Skeletal muscle satellite cell (primary cell): ENCODE measurements around the gene NDUFC1.
"Not testable (repeated sequence)": the region's sequence is repeated elsewhere in the genome, so short reads cannot be mapped to it uniquely, and the experiment has no call there.

Experiments
- H3K27me3 ChIP-seq: 2 replicates; pipeline ENCODE4 v1.7.0; 2013; ENCODE audit warnings: low read length; ENCODE audit not compliant: control insufficient read depth, insufficient read depth
- H3K36me3 ChIP-seq: 2 replicates; pipeline ENCODE4 v1.7.0; 2013; ENCODE audit warnings: mild to moderate bottlenecking, control low read depth, low read length; ENCODE audit not compliant: insufficient read depth
- H3K4me1 ChIP-seq: 2 replicates; pipeline ENCODE4 v1.7.0; 2013; ENCODE audit warnings: low read length; ENCODE audit not compliant: control insufficient read depth, insufficient read depth
- H3K4me2 ChIP-seq: 2 replicates; pipeline ENCODE4 v1.7.0; 2013; ENCODE audit warnings: mild to moderate bottlenecking, low read length
- H3K4me3 ChIP-seq: 2 replicates; pipeline ENCODE4 v1.7.0; 2013; ENCODE audit warnings: low read length
- H3K9ac ChIP-seq: 2 replicates; pipeline ENCODE4 v1.7.0; 2013; ENCODE audit warnings: mild to moderate bottlenecking, low read depth, low read length, moderate library complexity
- H3K9me3 ChIP-seq: replicated peaks from 2 replicates; pipeline ENCODE4 v1.7.0; 2013; ENCODE audit warnings: mild to moderate bottlenecking, control low read depth, low read length

The NDUFC1 gene

GRCh38 chr4:139315221-139315675, 13.0 kb upstream of the NDUFC1 start:
- no peak overlapping the region for H3K4me3 ChIP-seq
- H3K9ac ChIP-seq = no peak overlapping the region
- H3K27me3 ChIP-seq = no peaks in the 10 kb centered on the region
- H3K4me2 ChIP-seq = no peak overlapping the region
- H3K36me3 ChIP-seq = no peaks in the 10 kb centered on the region
- peaks cover 3% of the 10 kb centered on the region for H3K4me1 ChIP-seq
- H3K9me3 ChIP-seq = no peaks in the 10 kb centered on the region

GRCh38 chr4:139314047-139314800, 11.9 kb upstream of the NDUFC1 start:
- H3K4me2 ChIP-seq = no peak overlapping the region
- H3K4me1 ChIP-seq = peaks cover 3% of the 10 kb centered on the region
- no peak overlapping the region for H3K4me3 ChIP-seq
- no peaks in the 10 kb centered on the region for H3K27me3 ChIP-seq
- H3K36me3 ChIP-seq = no peaks in the 10 kb centered on the region
- no peak overlapping the region for H3K9ac ChIP-seq
- no peaks in the 10 kb centered on the region for H3K9me3 ChIP-seq

DNA sequence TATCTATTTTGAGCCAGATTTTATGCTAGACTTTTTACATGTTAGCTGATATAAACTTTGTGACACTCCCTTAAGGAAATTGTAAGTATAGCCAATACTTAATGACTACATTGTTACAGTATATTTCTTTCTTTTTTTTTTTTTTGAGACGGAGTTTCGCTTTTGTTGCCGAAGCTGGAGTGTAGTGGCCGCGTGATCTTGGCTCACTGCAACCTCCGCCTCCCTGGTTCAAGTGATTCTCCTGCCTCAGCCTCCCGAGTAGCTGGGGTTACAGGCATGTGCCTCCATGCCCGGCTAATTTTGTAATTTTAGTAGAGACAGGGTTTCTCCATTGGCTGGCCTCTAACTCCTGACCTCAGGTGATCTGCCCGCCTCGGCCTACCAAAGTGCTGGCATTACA, 11.1 kb upstream of the NDUFC1 start:
- H3K4me3 ChIP-seq, H3K9ac ChIP-seq, H3K36me3 ChIP-seq, H3K27me3 ChIP-seq, H3K4me1 ChIP-seq, H3K9me3 ChIP-seq, H3K4me2 ChIP-seq: not testable (repeated sequence)

GRCh38 chr4:139312552-139313332, 10.5 kb upstream of the NDUFC1 start:
- H3K4me3 ChIP-seq = no peak overlapping the region
- H3K9ac ChIP-seq = no peak overlapping the region
- no peaks in the 10 kb centered on the region for H3K36me3 ChIP-seq
- H3K9me3 ChIP-seq = no peaks in the 10 kb centered on the region
- H3K4me2 ChIP-seq = no peak overlapping the region
- no peaks in the 10 kb centered on the region for H3K27me3 ChIP-seq
- peaks cover 3% of the 10 kb centered on the region for H3K4me1 ChIP-seq

DNA sequence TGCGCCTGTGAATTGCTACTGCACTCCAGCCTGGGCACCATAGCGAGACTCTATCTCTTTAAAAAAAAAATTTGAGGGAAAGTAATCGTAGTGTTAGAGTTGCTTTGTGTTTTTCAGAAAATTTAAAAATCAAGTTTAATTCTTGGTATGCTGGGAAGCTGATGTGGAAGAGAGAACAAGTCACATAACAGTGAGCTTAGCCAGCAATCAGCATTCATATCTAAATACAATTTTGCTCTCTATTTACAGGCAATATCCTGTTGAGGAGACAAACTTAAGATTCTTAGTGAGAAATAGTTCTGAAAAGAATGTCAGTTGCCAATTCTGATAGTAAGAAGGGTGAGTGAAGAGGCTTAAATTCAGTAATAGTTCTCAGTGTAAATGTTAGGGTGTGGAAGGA, 9.6 kb upstream of the NDUFC1 start:
- no peak overlapping the region for H3K9ac ChIP-seq
- peaks cover 3% of the 10 kb centered on the region for H3K4me1 ChIP-seq
- no peak overlapping the region for H3K4me2 ChIP-seq
- H3K36me3 ChIP-seq = no peaks in the 10 kb centered on the region
- H3K27me3 ChIP-seq = no peaks in the 10 kb centered on the region
- no peaks in the 10 kb centered on the region for H3K9me3 ChIP-seq
- no peak overlapping the region for H3K4me3 ChIP-seq

- Histone ChIP-seq H3K27me3 (no peaks in the 10 kb centered on the region), H3K9ac (no peak overlapping the region), H3K36me3 (peaks cover 11% of the 10 kb centered on the region), H3K4me2 (no peak overlapping the region), H3K4me1 (peaks cover 15% of the 10 kb centered on the region), H3K9me3 (no peaks in the 10 kb centered on the region), H3K4me3 (no peak overlapping the region)
Observed at GRCh38 chr4:139304920-139305319, 2.6 kb upstream of the NDUFC1 start.

DNA sequence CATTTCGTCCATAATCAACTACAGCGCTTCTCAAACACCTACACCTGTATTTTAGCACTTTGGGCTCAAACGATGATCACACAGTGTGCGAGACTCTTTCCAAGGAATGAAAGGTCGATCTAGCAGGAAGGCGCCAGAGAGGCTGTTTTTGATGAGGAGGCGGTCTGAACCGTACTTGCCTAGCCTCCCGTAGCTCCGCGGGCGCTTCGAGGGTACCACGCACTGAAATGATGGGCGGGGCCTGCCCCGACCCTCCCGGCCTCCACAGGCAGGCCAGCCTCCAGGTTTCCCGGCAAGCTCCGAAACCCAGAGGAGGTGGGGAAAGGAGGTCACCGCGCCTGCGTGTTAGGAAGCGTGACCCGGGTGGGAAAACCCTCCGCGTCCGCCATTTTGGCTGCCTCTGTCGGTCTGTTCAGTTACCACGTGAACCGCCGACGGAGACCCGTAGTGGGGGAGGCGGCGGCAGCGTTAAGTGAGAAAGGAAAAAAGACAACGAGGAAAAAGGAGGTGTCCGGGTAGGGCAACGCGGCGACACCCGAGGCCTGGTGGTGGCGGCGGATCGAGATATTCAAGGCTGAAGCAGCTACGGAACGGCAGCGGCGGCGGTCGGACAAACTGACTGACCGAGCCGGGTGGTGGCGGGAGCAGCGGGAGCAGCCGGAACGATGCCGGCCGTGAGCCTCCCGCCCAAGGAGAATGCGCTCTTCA, 1.0 kb downstream of the NDUFC1 start, which contains the start of gene NAA15:
NAA15 (plus strand) TSS at position 393 of the 708 bp plus-strand sequence; CDS start at position 666, 273 bp downstream.
- H3K4me3 ChIP-seq = peak within 1 kb of the TSS; percentile 94
- H3K4me1 ChIP-seq = peaks cover 26% of the 10 kb centered on the region
- H3K36me3 ChIP-seq = peaks cover 11% of the 10 kb centered on the region
- no peaks in the 10 kb centered on the region for H3K27me3 ChIP-seq
- H3K4me2 ChIP-seq = peak within 1 kb of the TSS; percentile 94
- H3K9me3 ChIP-seq = no peaks in the 10 kb centered on the region
- H3K9ac ChIP-seq = peak within 1 kb of the TSS; percentile 96

GRCh38 chr4:139300431-139301112, 1.7 kb downstream of the NDUFC1 start:
- Histone ChIP-seq H3K9me3 (no peaks in the 10 kb centered on the region), H3K9ac (peak overlapping the region; percentile 96)

GRCh38 chr4:139299536-139299935, 2.7 kb downstream of the NDUFC1 start:
- Histone ChIP-seq H3K27me3 (no peaks in the 10 kb centered on the region), H3K36me3 (peaks cover under 1% of the 10 kb centered on the region), H3K4me2 (peak overlapping the region; percentile 94), H3K9ac (peak overlapping the region; percentile 96), H3K4me3 (peak overlapping the region; percentile 94), H3K9me3 (no peaks in the 10 kb centered on the region), H3K4me1 (peaks cover 36% of the 10 kb centered on the region)

More at GRCh38 chr4:139300431-139301112, 1.7 kb downstream of the NDUFC1 start:
- Histone ChIP-seq H3K36me3 (peaks cover 9% of the 10 kb centered on the region), H3K27me3 (no peaks in the 10 kb centered on the region), H3K4me1 (peaks cover 31% of the 10 kb centered on the region), H3K4me2 (peak overlapping the region; percentile 94), H3K4me3 (peak overlapping the region; percentile 94)

DNA sequence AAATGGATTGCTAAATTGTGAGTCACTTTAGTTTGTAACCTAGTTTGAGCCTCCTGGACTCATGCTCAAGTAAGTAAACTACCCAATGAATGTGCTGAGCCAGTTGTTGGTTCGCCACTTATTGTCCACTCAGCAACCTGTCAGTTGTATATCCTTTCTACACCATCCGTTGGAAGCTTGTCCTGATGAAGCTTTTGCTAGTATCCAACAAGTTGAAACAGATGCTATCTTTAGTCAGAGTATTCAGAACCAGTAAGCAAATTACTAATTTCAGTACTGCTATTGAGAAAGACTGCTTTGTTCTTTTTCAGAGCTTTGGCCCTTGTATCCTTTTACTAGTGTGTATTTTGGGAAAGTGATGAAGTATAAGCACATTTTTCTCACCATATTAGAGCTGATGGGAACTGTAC, 5.3 kb downstream of the NDUFC1 start:
- Histone ChIP-seq H3K4me3 (no peak overlapping the region), H3K27me3 (no peaks in the 10 kb centered on the region), H3K4me1 (peaks cover 28% of the 10 kb centered on the region), H3K9ac (no peak overlapping the region), H3K9me3 (no peaks in the 10 kb centered on the region), H3K36me3 (peaks cover 6% of the 10 kb centered on the region), H3K4me2 (no peak overlapping the region)

DNA sequence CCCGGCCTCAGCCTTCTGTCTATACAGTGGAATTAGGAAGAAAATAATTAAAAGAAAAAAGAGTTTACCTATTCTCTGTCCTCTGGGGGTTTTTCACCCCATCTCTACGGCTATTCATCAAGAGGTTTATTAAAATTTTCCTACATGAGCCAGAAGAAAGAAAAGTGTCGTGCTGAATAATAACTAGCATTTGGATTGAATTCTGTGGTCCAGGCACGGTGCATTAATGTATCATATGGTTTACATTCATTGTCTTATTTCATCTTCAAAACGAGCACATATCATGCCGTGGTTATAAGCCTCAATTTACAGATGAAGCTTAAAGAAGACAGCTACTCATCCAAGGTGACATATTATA, 6.4 kb downstream of the NDUFC1 start:
- Histone ChIP-seq H3K4me1 (peaks cover 28% of the 10 kb centered on the region), H3K9me3 (no peaks in the 10 kb centered on the region), H3K36me3 (peaks cover 6% of the 10 kb centered on the region), H3K4me2 (peak overlapping the region; percentile 87), H3K4me3 (peak overlapping the region; percentile 89), H3K9ac (peak overlapping the region; percentile 92), H3K27me3 (no peaks in the 10 kb centered on the region)
